Epithelial cell of proximal tubule (primary cell): Measurements from ENCODE around the gene CELF5. TPM values are rescaled to one million over a fixed set of nuclear protein-coding genes. Genes with fewer than 3 reads are reported as not detected.
"Not testable (repeated sequence)": the region's sequence is repeated elsewhere in the genome, so short reads cannot be mapped to it uniquely, and the experiment has no call there.

Experiments
- DNase-seq: peaks from one replicate; pipeline ENCODE4 v3.0.0-alpha.2; 2011; ENCODE audit warnings: low read depth
- H3K4me3 ChIP-seq: 2 replicates; pipeline ENCODE4 v1.5.1; 2011; ENCODE audit warnings: low read depth, mild to moderate bottlenecking, low read length
- CTCF ChIP-seq: conservative IDR thresholded peaks from 2 replicates; pipeline ENCODE4 v1.5.1; 2012; ENCODE audit warnings: low read depth, mild to moderate bottlenecking, low read length
- total RNA-seq: library from RNA; depleted of rRNA; stranded (reverse); fragments of >200 nt; gene quantifications from 2 replicates; pipeline ENCODE4 v1.2.3, GENCODE V29; 2015

CELF5 gene
- total RNA-seq, 1 donor from 2014 or later, result not detected

- H3K4me3 ChIP-seq, result no peak overlapping the region
- TF ChIP-seq CTCF, result no peak
- no peak for DNase-seq
Measured at GRCh38 chr19:3287814-3288213, 63.4 kb downstream of the CELF5 start.

GRCh38 chr19:3288437-3288836 is 64.0 kb downstream of the CELF5 start:
- not testable (repeated sequence) for H3K4me3 ChIP-seq, DNase-seq

DNA sequence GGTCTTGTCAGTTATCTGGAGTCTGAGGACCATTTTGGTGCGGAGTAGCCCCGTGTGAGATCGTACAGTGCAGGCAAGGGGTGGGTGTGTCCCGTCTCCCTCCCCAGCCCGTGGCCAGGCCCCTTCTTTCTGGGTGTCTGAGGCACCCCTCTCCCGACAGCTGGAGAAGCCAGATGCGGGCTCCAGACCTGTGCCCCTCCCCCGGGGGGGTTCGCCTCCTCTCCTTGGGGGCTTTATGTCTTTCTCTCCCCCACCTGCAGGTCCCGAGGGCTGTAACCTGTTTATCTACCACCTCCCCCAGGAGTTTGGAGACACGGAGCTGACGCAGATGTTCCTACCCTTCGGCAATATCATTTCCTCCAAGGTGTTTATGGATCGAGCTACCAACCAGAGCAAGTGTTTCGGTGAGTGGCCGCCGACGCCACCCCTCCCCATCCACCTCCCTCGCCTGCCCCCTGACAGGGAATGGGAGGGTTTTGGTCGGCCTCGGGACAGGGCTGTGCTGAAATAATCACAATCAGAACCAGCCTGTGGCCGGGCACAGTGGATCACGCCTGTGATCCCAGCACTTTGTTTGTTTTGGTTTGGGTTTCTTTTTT is 65.6 kb downstream of the CELF5 start:
- TF ChIP-seq CTCF, result no peak
- peak overlapping the region; percentile 22 for H3K4me3 ChIP-seq
- no peak for DNase-seq

DNA sequence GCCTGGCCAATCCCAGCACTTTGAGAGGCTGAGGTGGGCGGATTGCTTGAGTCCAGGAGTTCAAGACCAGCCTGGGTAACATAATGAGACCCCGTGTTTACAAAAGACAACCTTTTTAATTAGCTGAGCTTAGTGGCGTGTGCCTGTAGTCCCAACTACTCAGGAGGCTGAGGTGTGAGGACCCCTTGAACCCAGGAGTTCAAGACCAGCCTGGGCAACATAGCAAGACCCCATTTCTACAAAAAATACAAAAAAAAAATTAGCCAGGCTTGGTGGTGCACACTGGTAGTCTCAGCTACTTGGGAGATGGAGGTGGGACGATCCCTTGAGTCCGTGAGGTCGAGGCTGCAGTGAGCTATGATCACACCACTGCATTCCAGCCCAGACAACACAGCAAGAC is 66.4 kb downstream of the CELF5 start:
- not testable (repeated sequence) for H3K4me3 ChIP-seq, DNase-seq

GRCh38 chr19:3291644-3292043 is 67.2 kb downstream of the CELF5 start:
- no peak for DNase-seq
- TF ChIP-seq CTCF, result no peak
- H3K4me3 ChIP-seq, result no peak overlapping the region

GRCh38 chr19:3292958-3293529 is 68.6 kb downstream of the CELF5 start:
- H3K4me3 ChIP-seq, result no peak overlapping the region
- TF ChIP-seq CTCF, result no peak
- DNase-seq, result no peak

DNA sequence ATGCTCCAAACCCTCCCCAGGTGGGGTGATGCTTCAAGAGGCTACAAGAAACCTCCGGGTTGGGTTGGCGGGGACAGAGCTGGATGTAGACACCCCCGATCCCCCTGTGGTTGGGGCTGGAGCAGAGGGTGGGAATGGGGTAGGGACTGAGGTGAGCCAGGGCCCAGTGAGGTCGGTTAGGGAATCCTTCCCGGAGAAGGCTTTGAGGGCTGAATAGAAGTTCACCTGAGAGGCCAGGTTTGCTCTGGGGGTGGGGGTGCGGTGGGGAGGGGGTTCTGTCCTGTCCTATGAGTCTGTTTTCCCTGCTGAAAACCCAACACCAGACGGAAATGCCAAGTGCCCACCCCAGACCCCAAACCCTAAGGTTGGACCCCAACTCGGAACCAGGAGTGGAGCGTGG is 69.1 kb downstream of the CELF5 start:
- no peak overlapping the region for H3K4me3 ChIP-seq
- no peak for TF ChIP-seq CTCF
- DNase-seq, result no peak

GRCh38 chr19:3294080-3294850 is 69.8 kb downstream of the CELF5 start:
- no peak for TF ChIP-seq CTCF
- DNase-seq, result no peak
- no peak overlapping the region for H3K4me3 ChIP-seq
